GM12891 (cell line): Measurements from ENCODE around the gene SRCAP.
"Not testable (repeated sequence)": the region's sequence is repeated elsewhere in the genome, so short reads cannot be mapped to it uniquely, and the experiment has no call there.

ENCODE experiments used
- DNase-seq: peaks from one replicate; pipeline ENCODE4 v3.0.0; 2011; ENCODE audit warnings: low spot score; ENCODE audit not compliant: insufficient read length
- FAIRE-seq: peaks from 2 replicates; lab custom pipeline; 2011; peaks lifted over from hg19 to GRCh38; lab: Jason Lieb, UNC
- PAX5 ChIP-seq: IDR thresholded peaks from 2 replicates; pipeline ENCODE4 v1.6.1; 2011; ENCODE audit warnings: low read length, moderate library complexity, mild to moderate bottlenecking; ENCODE audit not compliant: insufficient read depth, severe bottlenecking
- POLR2A ChIP-seq: IDR thresholded peaks from 2 replicates; pipeline ENCODE4 v1.6.1; 2011; ENCODE audit warnings: low read depth, low read length, control low read depth
- POLR2AphosphoS5 ChIP-seq: IDR thresholded peaks from 2 replicates; pipeline ENCODE4 v1.6.1; 2011; ENCODE audit warnings: low read depth, low read length, control low read depth
- POU2F2 ChIP-seq: IDR thresholded peaks from 2 replicates; pipeline ENCODE4 v1.6.1; 2011; ENCODE audit warnings: low read depth, mild to moderate bottlenecking, control low read depth, low read length, moderate library complexity
- SPI1 ChIP-seq: IDR thresholded peaks from 2 replicates; pipeline ENCODE4 v1.6.1; 2011; ENCODE audit warnings: low read depth, low read length, control low read depth
- TAF1 ChIP-seq: IDR thresholded peaks from 2 replicates; pipeline ENCODE4 v1.6.1; 2011; ENCODE audit warnings: low read depth, low read length, control low read depth

SRCAP gene

GRCh38 chr16:30698139-30698815 lies 694 bp upstream of the SRCAP start:
- FAIRE-seq = no peak
- TF ChIP-seq SPI1 = no peak
- peak; percentile 83 for TF ChIP-seq POLR2AphosphoS5
- peak; percentile 0 for TF ChIP-seq PAX5
- TF ChIP-seq TAF1 = peak; percentile 65
- peak; percentile 92 for TF ChIP-seq POLR2A
- peak; percentile 88 for TF ChIP-seq POU2F2

GRCh38 chr16:30699615-30700099 lies 686 bp downstream of the SRCAP start:
- TF ChIP-seq TAF1 = no peak
- FAIRE-seq = no peak
- DNase-seq = no peak

More at GRCh38 chr16:30698139-30698815, 694 bp upstream of the SRCAP start:
- peak; percentile 94 for DNase-seq

- no peak for TF ChIP-seq POLR2AphosphoS5
- TF ChIP-seq SPI1 = no peak
- TF ChIP-seq POLR2A = no peak
- TF ChIP-seq POU2F2 = no peak
- no peak for TF ChIP-seq TAF1
- TF ChIP-seq PAX5 = no peak
- DNase-seq (no peak), FAIRE-seq (no peak)
These were observed 1.5 kb downstream of the SRCAP start for GRCh38 chr16:30700491-30700890.

- no peak for FAIRE-seq
- no peak for DNase-seq
- no peak for TF ChIP-seq PAX5
- no peak for TF ChIP-seq TAF1
- TF ChIP-seq SPI1 = no peak
- TF ChIP-seq POU2F2 = no peak
- TF ChIP-seq POLR2A = no peak
- no peak for TF ChIP-seq POLR2AphosphoS5
These were observed 2.0 kb downstream of the SRCAP start for GRCh38 chr16:30700971-30701370.

GRCh38 chr16:30703071-30703470 lies 4.1 kb downstream of the SRCAP start:
- DNase-seq, FAIRE-seq: not testable (repeated sequence)

- TF ChIP-seq PAX5 (no peak), POLR2AphosphoS5 (no peak), POLR2A (no peak), TAF1 (no peak), POU2F2 (no peak), SPI1 (no peak)
- no peak for DNase-seq
- FAIRE-seq = no peak
These were observed 5.0 kb downstream of the SRCAP start for GRCh38 chr16:30703971-30704370.

GRCh38 chr16:30706046-30706445 lies 7.1 kb downstream of the SRCAP start:
- no peak for FAIRE-seq
- TF ChIP-seq POLR2A (no peak), SPI1 (no peak), POU2F2 (no peak), PAX5 (no peak)
- DNase-seq = no peak

GRCh38 chr16:30710971-30711370 lies 12.0 kb downstream of the SRCAP start:
- TF ChIP-seq POU2F2 (no peak), POLR2A (no peak), POLR2AphosphoS5 (no peak), SPI1 (no peak), PAX5 (no peak), TAF1 (no peak)
- DNase-seq (no peak), FAIRE-seq (no peak)

- FAIRE-seq (no peak), DNase-seq (no peak)
- TF ChIP-seq POU2F2 (no peak), SPI1 (no peak), POLR2A (no peak), TAF1 (no peak), POLR2AphosphoS5 (no peak), PAX5 (no peak)
These were observed 12.7 kb downstream of the SRCAP start for GRCh38 chr16:30711712-30712111.

GRCh38 chr16:30715750-30716445 lies 16.9 kb downstream of the SRCAP start:
- TF ChIP-seq SPI1 (peak; percentile 15; the same call in 1 of the 2 replicates), POLR2A (no peak)
- DNase-seq = no peak
- FAIRE-seq = no peak
